HEK293 (cell line): ENCODE measurements around the gene AFG3L2.
A peak's percentile ranks its signal among the peaks of the same experiment; 100 is the strongest.

ENCODE experiments used
- CTCF ChIA-PET: fragments of 350-600 bp; formaldehyde crosslinking; extraction: SDS; loops from one replicate; lab custom pipeline; 2021; ENCODE audit warnings: antibody characterized with exemption; lab: Yijun Ruan, JAX
- POLR2A ChIA-PET: fragments of 300-600 bp; formaldehyde crosslinking; extraction: SDS; loops from one replicate; lab custom pipeline; 2020; ENCODE audit warnings: antibody characterized with exemption, inconsistent platforms; lab: Yijun Ruan, JAX
- H3K27ac ChIP-seq: fragments of 200-500 bp; sonication (Bioruptor generic); 2 replicates; pipeline ENCODE4 v1.5.1; 2014; ENCODE audit warnings: low read depth, low read length, control low read depth, inconsistent platforms; ENCODE audit errors: extremely low read depth
- H3K36me3 ChIP-seq, 2 experiments: fragments of 200-500 bp in 1 of 2; sonication (Bioruptor generic) in 1 of 2; 1 replicate in 1 of 2; 2 replicates in 1 of 2; pipeline ENCODE4 v1.5.1; 2014 to 2017; ENCODE audit warnings: inconsistent platforms in 2 of 2, low read length in 2 of 2; ENCODE audit not compliant: control insufficient read depth in 2 of 2, insufficient read depth in 1 of 2
- H3K4me1 ChIP-seq: fragments of 200-500 bp; sonication (Bioruptor generic); 2 replicates; pipeline ENCODE4 v1.5.1; 2014; ENCODE audit warnings: mild to moderate bottlenecking, low read length, inconsistent platforms; ENCODE audit not compliant: control insufficient read depth, insufficient read depth
- H3K4me3 ChIP-seq: 2 replicates; pipeline ENCODE4 v1.5.1; 2011; ENCODE audit warnings: low read depth, mild to moderate bottlenecking, control low read depth, low read length, moderate library complexity
- H3K9me3 ChIP-seq: fragments of 200-500 bp; sonication (Bioruptor generic); 2 replicates; pipeline ENCODE4 v1.5.1; 2014; ENCODE audit warnings: low read depth, low read length, inconsistent platforms; ENCODE audit not compliant: control insufficient read depth, insufficient read depth
- KLF1 ChIP-seq: fragments of 450-650 bp; formaldehyde crosslinking; IDR thresholded peaks from 2 replicates; pipeline ENCODE4 v1.5.1; 2016; ENCODE audit warnings: missing biosample characterization, missing genetic modification characterization
- SP7 ChIP-seq: fragments of 450-650 bp; formaldehyde crosslinking; IDR thresholded peaks from 2 replicates; pipeline ENCODE4 v1.5.1; 2016; ENCODE audit warnings: missing biosample characterization, missing genetic modification characterization
- ZBTB17 ChIP-seq: fragments of 450-650 bp; formaldehyde crosslinking; IDR thresholded peaks from 2 replicates; pipeline ENCODE4 v1.5.1; 2016; ENCODE audit warnings: missing biosample characterization, missing genetic modification characterization
- ZEB2 ChIP-seq: fragments of 450-650 bp; formaldehyde crosslinking; IDR thresholded peaks from 2 replicates; pipeline ENCODE4 v1.5.1; 2016; ENCODE audit warnings: missing biosample characterization, missing genetic modification characterization
- ZFHX2 ChIP-seq: fragments of 450-650 bp; formaldehyde crosslinking; conservative IDR thresholded peaks from 2 replicates; pipeline ENCODE4 v1.5.1; 2016; ENCODE audit warnings: missing biosample characterization, missing genetic modification characterization
- ZIC2 ChIP-seq: fragments of 450-650 bp; formaldehyde crosslinking; IDR thresholded peaks from 2 replicates; pipeline ENCODE4 v1.5.1; 2016; ENCODE audit warnings: missing biosample characterization, missing genetic modification characterization
- ZNF10 ChIP-seq: fragments of 450-650 bp; formaldehyde crosslinking; IDR thresholded peaks from 2 replicates; pipeline ENCODE4 v1.5.1; 2017; ENCODE audit warnings: missing biosample characterization, missing genetic modification characterization
- ZNF426 ChIP-seq: fragments of 450-650 bp; formaldehyde crosslinking; IDR thresholded peaks from 2 replicates; pipeline ENCODE4 v1.5.1; 2017; ENCODE audit warnings: missing biosample characterization, missing genetic modification characterization, mild to moderate bottlenecking, inconsistent platforms, moderate library complexity
- ZNF449 ChIP-seq: fragments of 450-650 bp; formaldehyde crosslinking; IDR thresholded peaks from 2 replicates; pipeline ENCODE4 v1.5.1; 2017; ENCODE audit warnings: missing biosample characterization, mild to moderate bottlenecking, missing genetic modification characterization, moderate library complexity
- ZNF501 ChIP-seq: fragments of 450-650 bp; formaldehyde crosslinking; IDR thresholded peaks from 2 replicates; pipeline ENCODE4 v1.5.1; 2016; ENCODE audit warnings: missing biosample characterization, missing genetic modification characterization
- ZNF561 ChIP-seq: fragments of 450-650 bp; IDR thresholded peaks from 2 replicates; pipeline ENCODE4 v1.5.1; 2018; ENCODE audit warnings: missing biosample characterization, missing genetic modification characterization, borderline replicate concordance
- ZNF626 ChIP-seq: fragments of 450-650 bp; sonication (Bioruptor Pico); formaldehyde crosslinking; IDR thresholded peaks from 2 replicates; pipeline ENCODE4 v1.5.1; 2018; ENCODE audit warnings: missing biosample characterization, missing genetic modification characterization, inconsistent platforms
- ZNF670 ChIP-seq: fragments of 450-650 bp; formaldehyde crosslinking; IDR thresholded peaks from 2 replicates; pipeline ENCODE4 v1.5.1; 2016; ENCODE audit warnings: missing biosample characterization, missing genetic modification characterization, low read depth
- ZNF701 ChIP-seq: fragments of 450-650 bp; formaldehyde crosslinking; IDR thresholded peaks from 2 replicates; pipeline ENCODE4 v1.5.1; 2016; ENCODE audit warnings: missing biosample characterization, missing genetic modification characterization
- ZXDB ChIP-seq: fragments of 450-650 bp; formaldehyde crosslinking; IDR thresholded peaks from 2 replicates; pipeline ENCODE4 v1.5.1; 2016; ENCODE audit warnings: missing biosample characterization, missing genetic modification characterization
- TF ChIP-seq, protein P1 (sequence below): fragments of 450-650 bp; formaldehyde crosslinking; IDR thresholded peaks from 2 replicates; pipeline ENCODE4 v1.5.0; 2017; ENCODE audit warnings: missing biosample characterization, missing genetic modification characterization, borderline replicate concordance
- TF ChIP-seq, protein P2 (sequence below): fragments of 450-650 bp; formaldehyde crosslinking; IDR thresholded peaks from 2 replicates; pipeline ENCODE4 v1.5.1; 2016; ENCODE audit warnings: missing biosample characterization, missing genetic modification characterization
- TF ChIP-seq, protein P3 (sequence below): fragments of 450-650 bp; formaldehyde crosslinking; IDR thresholded peaks from 2 replicates; pipeline ENCODE4 v1.5.1; 2016; ENCODE audit warnings: missing biosample characterization, missing genetic modification characterization
- TF ChIP-seq, protein P4 (sequence below): fragments of 450-650 bp; formaldehyde crosslinking; IDR thresholded peaks from 2 replicates; pipeline ENCODE4 v1.5.1; 2017; ENCODE audit warnings: missing biosample characterization, missing genetic modification characterization

AFG3L2 gene

DNA sequence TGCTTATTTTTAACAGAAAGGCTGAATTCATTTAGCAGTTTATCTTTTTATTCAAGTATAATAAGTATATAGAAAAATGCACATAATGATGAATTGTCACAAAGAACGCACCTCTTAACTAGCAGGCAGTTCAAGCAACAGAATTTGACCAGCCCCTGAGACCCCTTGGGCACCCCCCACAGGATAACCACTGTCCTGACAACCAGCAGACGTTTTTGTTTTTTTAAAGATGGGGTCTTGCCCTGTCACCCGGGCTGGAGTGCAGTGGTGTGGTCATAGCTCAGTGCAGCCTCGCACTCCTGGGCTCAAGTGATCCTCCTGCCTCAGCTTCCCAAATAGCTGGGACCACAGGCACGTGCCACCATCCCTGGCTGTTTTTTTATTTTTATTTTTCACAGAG lies 44.7 kb upstream of the AFG3L2 start:
- Histone ChIP-seq H3K27ac (no peak overlapping the region), H3K4me1 (no peaks in the 10 kb centered on the region), H3K4me3 (no peak overlapping the region), H3K9me3 (no peaks in the 10 kb centered on the region), H3K36me3 (peaks cover 0 to 3% of the 10 kb centered on the region in 2 experiments; a peak in 1 of 3 replicates)
- ChIA-PET CTCF (interaction anchor here (0.5 kb wide), 1 partner anchor 216 kb away, joined by 3 read pairs; no protein-coding TSS in a partner anchor), POLR2A (interaction anchor here (0.7 kb wide), 1 partner anchor 44 kb away, joined by 5 read pairs; the partner anchor contains the start of gene AFG3L2)
- TF ChIP-seq, protein P1, sequence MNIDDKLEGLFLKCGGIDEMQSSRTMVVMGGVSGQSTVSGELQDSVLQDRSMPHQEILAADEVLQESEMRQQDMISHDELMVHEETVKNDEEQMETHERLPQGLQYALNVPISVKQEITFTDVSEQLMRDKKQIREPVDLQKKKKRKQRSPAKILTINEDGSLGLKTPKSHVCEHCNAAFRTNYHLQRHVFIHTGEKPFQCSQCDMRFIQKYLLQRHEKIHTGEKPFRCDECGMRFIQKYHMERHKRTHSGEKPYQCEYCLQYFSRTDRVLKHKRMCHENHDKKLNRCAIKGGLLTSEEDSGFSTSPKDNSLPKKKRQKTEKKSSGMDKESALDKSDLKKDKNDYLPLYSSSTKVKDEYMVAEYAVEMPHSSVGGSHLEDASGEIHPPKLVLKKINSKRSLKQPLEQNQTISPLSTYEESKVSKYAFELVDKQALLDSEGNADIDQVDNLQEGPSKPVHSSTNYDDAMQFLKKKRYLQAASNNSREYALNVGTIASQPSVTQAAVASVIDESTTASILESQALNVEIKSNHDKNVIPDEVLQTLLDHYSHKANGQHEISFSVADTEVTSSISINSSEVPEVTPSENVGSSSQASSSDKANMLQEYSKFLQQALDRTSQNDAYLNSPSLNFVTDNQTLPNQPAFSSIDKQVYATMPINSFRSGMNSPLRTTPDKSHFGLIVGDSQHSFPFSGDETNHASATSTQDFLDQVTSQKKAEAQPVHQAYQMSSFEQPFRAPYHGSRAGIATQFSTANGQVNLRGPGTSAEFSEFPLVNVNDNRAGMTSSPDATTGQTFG (tag by site-specific recombination), result no peak
- no peak for TF ChIP-seq ZNF701 (tag by site-specific recombination)
- no peak for TF ChIP-seq ZNF501 (tag by site-specific recombination)
- TF ChIP-seq ZFHX2 (tag by site-specific recombination), result no peak
- TF ChIP-seq, protein P2, sequence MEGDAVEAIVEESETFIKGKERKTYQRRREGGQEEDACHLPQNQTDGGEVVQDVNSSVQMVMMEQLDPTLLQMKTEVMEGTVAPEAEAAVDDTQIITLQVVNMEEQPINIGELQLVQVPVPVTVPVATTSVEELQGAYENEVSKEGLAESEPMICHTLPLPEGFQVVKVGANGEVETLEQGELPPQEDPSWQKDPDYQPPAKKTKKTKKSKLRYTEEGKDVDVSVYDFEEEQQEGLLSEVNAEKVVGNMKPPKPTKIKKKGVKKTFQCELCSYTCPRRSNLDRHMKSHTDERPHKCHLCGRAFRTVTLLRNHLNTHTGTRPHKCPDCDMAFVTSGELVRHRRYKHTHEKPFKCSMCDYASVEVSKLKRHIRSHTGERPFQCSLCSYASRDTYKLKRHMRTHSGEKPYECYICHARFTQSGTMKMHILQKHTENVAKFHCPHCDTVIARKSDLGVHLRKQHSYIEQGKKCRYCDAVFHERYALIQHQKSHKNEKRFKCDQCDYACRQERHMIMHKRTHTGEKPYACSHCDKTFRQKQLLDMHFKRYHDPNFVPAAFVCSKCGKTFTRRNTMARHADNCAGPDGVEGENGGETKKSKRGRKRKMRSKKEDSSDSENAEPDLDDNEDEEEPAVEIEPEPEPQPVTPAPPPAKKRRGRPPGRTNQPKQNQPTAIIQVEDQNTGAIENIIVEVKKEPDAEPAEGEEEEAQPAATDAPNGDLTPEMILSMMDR (tag by site-specific recombination), result peak; percentile 7; the same call in 1 of the 2 replicates

DNA sequence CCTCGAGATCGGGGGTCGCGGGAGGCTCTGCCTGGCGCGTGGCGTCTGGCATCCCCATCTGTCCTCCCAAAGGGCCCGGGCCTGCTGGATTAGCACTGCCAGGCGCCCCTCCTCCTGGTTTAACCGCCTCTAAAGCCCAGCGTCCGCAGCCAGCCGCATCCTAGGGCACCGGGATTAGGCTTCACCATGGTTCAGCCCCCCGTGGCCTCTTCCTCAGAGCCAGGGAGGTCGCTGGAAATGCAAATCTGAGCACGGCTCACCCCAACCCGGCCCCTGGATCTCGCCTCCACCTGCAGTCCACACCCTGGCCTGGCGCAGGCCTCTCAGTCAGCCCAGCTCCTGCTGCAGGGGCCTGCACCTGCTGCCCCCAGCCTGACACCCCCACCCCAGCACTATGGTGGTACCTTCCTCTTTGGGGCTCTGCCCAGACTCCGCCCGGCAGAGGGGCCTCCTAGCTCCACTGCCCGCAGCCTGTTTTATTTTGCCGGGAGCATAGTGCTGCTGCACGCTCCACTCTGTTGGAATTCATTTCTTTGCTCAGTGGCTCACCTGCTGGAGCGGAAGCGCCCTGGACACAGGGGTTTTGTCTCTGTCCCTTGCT lies 43.9 kb upstream of the AFG3L2 start:
- H3K4me1 ChIP-seq, result no peaks in the 10 kb centered on the region
- H3K4me3 ChIP-seq, result no peak overlapping the region
- ChIA-PET CTCF (no interaction called here), POLR2A (interaction anchor here (0.7 to 2.3 kb wide), 2 partner anchors 13 to 44 kb away, joined by 5 to 13 read pairs; partner anchors contain the start of genes AFG3L2 and PRELID3A)
- peaks cover 0 to 3% of the 10 kb centered on the region in 2 experiments; a peak in 1 of 3 replicates for H3K36me3 ChIP-seq
- H3K9me3 ChIP-seq, result no peaks in the 10 kb centered on the region
- peak overlapping the region; percentile 64; the same call in 1 of the 2 replicates for H3K27ac ChIP-seq
- peak; percentile 69 for TF ChIP-seq ZBTB17
- TF ChIP-seq ZXDB (tag by site-specific recombination), result peak; percentile 44; the same call in 1 of the 2 replicates
- TF ChIP-seq ZNF449 (tag by site-specific recombination), result no peak
- peak; percentile 38; the same call in 1 of the 2 replicates for TF ChIP-seq ZIC2
- no peak for TF ChIP-seq ZNF626 (tag by site-specific recombination)
- peak; percentile 25; the same call in 1 of the 2 replicates for TF ChIP-seq SP7
- TF ChIP-seq ZNF426 (tag by site-specific recombination), result no peak
- peak; percentile 63; the same call in 1 of the 2 replicates for TF ChIP-seq ZNF10 (tag by site-specific recombination)
- TF ChIP-seq, protein P3, sequence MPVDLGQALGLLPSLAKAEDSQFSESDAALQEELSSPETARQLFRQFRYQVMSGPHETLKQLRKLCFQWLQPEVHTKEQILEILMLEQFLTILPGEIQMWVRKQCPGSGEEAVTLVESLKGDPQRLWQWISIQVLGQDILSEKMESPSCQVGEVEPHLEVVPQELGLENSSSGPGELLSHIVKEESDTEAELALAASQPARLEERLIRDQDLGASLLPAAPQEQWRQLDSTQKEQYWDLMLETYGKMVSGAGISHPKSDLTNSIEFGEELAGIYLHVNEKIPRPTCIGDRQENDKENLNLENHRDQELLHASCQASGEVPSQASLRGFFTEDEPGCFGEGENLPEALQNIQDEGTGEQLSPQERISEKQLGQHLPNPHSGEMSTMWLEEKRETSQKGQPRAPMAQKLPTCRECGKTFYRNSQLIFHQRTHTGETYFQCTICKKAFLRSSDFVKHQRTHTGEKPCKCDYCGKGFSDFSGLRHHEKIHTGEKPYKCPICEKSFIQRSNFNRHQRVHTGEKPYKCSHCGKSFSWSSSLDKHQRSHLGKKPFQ (tag by site-specific recombination), result no peak
- TF ChIP-seq ZNF561, result 0 out of 2 replicates have a peak, but pooled peaks have one; percentile 36
- TF ChIP-seq, protein P4, sequence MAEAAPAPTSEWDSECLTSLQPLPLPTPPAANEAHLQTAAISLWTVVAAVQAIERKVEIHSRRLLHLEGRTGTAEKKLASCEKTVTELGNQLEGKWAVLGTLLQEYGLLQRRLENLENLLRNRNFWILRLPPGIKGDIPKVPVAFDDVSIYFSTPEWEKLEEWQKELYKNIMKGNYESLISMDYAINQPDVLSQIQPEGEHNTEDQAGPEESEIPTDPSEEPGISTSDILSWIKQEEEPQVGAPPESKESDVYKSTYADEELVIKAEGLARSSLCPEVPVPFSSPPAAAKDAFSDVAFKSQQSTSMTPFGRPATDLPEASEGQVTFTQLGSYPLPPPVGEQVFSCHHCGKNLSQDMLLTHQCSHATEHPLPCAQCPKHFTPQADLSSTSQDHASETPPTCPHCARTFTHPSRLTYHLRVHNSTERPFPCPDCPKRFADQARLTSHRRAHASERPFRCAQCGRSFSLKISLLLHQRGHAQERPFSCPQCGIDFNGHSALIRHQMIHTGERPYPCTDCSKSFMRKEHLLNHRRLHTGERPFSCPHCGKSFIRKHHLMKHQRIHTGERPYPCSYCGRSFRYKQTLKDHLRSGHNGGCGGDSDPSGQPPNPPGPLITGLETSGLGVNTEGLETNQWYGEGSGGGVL (tag by site-specific recombination), result peak; percentile 41
- TF ChIP-seq, protein P2 (tag by site-specific recombination), result peak; percentile 22; the same call in 1 of the 2 replicates
- 0 out of 2 replicates have a peak, but pooled peaks have one; percentile 15 for TF ChIP-seq ZEB2 (tag by site-specific recombination)
- TF ChIP-seq ZNF670, result no peak
- TF ChIP-seq KLF1, result peak; percentile 36
